Measurements from ENCODE around the gene VGLL4. TPM values are rescaled to one million over a fixed set of nuclear protein-coding genes. Genes with fewer than 3 reads are reported as not detected.
"Not testable (repeated sequence)": the region's sequence is repeated elsewhere in the genome, so short reads cannot be mapped to it uniquely, and the experiment has no call there.

VGLL4 gene
- total RNA-seq, 1 donor: 94.2 TPM

- no peak for TF ChIP-seq CTCF (IDR thresholded peaks at IDR 0.05; ENCODE audit: insufficient read depth, low read length)
- H3K4me3 ChIP-seq (ENCODE audit: low read depth, low read length): no peak overlapping the region
- no peak for DNase-seq (ENCODE audit: low read depth)
Observed at GRCh38 chr3:11574981-11575669, 68.6 kb downstream of the VGLL4 start.

GRCh38 chr3:11572660-11573059 is 71.1 kb downstream of the VGLL4 start:
- H3K4me3 ChIP-seq (ENCODE audit: low read depth, low read length): not testable (repeated sequence)

GRCh38 chr3:11570789-11571495 is 72.8 kb downstream of the VGLL4 start:
- peak; percentile 27 for DNase-seq (ENCODE audit: low read depth)
- no peak for TF ChIP-seq CTCF (IDR thresholded peaks at IDR 0.05; ENCODE audit: insufficient read depth, low read length)
- no peak overlapping the region for H3K4me3 ChIP-seq (ENCODE audit: low read depth, low read length)

More at GRCh38 chr3:11572660-11573059, 71.1 kb downstream of the VGLL4 start:
- not testable (repeated sequence) for DNase-seq (ENCODE audit: low read depth)

GRCh38 chr3:11570251-11570650 is 73.5 kb downstream of the VGLL4 start:
- no peak for DNase-seq (ENCODE audit: low read depth)
- TF ChIP-seq CTCF (IDR thresholded peaks at IDR 0.05; ENCODE audit: insufficient read depth, low read length): no peak

GRCh38 chr3:11569156-11569741 is 74.5 kb downstream of the VGLL4 start:
- no peak for DNase-seq (ENCODE audit: low read depth)
- H3K4me3 ChIP-seq (ENCODE audit: low read depth, low read length): no peak overlapping the region
- no peak for TF ChIP-seq CTCF (IDR thresholded peaks at IDR 0.05; ENCODE audit: insufficient read depth, low read length)

More at GRCh38 chr3:11570251-11570650, 73.5 kb downstream of the VGLL4 start:
- no peak overlapping the region for H3K4me3 ChIP-seq (ENCODE audit: low read depth, low read length)

GRCh38 chr3:11568503-11569155 is 75.1 kb downstream of the VGLL4 start:
- H3K4me3 ChIP-seq (ENCODE audit: low read depth, low read length): peak overlapping the region; percentile 51
- no peak for TF ChIP-seq CTCF (IDR thresholded peaks at IDR 0.05; ENCODE audit: insufficient read depth, low read length)
- peak; percentile 92 for DNase-seq (ENCODE audit: low read depth)
